ENCODE data around the gene CPM.

- TF ChIP-seq CTCF (IDR thresholded peaks at IDR 0.05) (no peak), POLR2A (IDR thresholded peaks at IDR 0.05) (no peak)
Measured at GRCh38 chr12:68891141-68891540, 41.8 kb downstream of the CPM start.
